Measurements from ENCODE around the gene GPR107.

Gene GPR107

GRCh38 chr9:130137081-130137640 is 83.5 kb downstream of the GPR107 start:
- DNase-seq (ENCODE audit: low read depth): no peak
- no peak overlapping the region for H3K4me3 ChIP-seq (ENCODE audit: low read depth, low read length)
- TF ChIP-seq, protein P1, sequence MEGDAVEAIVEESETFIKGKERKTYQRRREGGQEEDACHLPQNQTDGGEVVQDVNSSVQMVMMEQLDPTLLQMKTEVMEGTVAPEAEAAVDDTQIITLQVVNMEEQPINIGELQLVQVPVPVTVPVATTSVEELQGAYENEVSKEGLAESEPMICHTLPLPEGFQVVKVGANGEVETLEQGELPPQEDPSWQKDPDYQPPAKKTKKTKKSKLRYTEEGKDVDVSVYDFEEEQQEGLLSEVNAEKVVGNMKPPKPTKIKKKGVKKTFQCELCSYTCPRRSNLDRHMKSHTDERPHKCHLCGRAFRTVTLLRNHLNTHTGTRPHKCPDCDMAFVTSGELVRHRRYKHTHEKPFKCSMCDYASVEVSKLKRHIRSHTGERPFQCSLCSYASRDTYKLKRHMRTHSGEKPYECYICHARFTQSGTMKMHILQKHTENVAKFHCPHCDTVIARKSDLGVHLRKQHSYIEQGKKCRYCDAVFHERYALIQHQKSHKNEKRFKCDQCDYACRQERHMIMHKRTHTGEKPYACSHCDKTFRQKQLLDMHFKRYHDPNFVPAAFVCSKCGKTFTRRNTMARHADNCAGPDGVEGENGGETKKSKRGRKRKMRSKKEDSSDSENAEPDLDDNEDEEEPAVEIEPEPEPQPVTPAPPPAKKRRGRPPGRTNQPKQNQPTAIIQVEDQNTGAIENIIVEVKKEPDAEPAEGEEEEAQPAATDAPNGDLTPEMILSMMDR (IDR thresholded peaks at IDR 0.05; ENCODE audit: low read depth, low read length, missing control alignments): no peak

DNA sequence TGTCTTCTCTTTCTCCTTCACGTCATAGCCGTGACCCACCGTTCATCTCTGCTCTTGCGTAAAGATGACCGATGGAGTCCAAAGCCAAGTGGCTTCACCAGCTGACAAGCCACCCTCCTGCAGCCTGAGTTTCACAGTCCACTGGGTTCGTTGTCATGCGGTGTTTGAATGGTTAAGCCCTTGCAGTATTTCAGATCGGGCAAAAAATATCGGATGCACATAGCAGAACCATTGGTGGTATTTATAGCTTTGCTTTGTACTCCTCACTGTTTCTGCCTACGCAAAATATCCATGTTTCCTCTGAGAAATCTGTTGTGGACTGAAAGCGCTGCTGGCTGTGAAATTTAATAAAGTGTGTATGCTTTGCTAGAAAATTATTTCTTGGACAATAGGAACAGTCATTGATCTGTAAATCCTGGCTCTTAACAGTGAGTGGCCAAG is 84.0 kb downstream of the GPR107 start:
- TF ChIP-seq, protein P1 (IDR thresholded peaks at IDR 0.05; ENCODE audit: low read depth, low read length, missing control alignments): no peak
- no peak overlapping the region for H3K4me3 ChIP-seq (ENCODE audit: low read depth, low read length)
- no peak for DNase-seq (ENCODE audit: low read depth)

GRCh38 chr9:130138171-130138653 is 84.5 kb downstream of the GPR107 start:
- TF ChIP-seq, protein P1 (IDR thresholded peaks at IDR 0.05; ENCODE audit: low read depth, low read length, missing control alignments): no peak
- DNase-seq (ENCODE audit: low read depth): no peak
- no peak overlapping the region for H3K4me3 ChIP-seq (ENCODE audit: low read depth, low read length)

DNA sequence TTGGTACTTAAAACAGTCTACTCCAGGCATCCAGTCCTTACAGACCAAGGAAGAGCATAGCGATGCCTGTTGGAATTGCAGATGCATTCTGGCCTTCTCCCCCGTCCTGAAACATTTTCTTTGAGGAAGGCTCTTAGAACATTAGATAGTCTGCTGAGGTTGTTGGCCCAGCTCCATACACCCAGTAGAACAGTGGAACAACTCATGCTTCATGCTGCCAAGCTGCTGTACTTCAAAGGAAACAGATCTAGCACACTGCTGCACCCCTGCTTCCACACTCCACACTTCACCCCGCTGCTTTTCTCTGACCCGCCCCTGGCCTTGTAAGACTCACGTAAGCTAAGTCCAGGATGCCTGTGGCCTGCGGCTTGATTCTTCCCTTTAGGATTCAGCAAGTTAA is 85.1 kb downstream of the GPR107 start:
- no peak for DNase-seq (ENCODE audit: low read depth)
- no peak overlapping the region for H3K4me3 ChIP-seq (ENCODE audit: low read depth, low read length)
- TF ChIP-seq, protein P1 (IDR thresholded peaks at IDR 0.05; ENCODE audit: low read depth, low read length, missing control alignments): no peak

DNA sequence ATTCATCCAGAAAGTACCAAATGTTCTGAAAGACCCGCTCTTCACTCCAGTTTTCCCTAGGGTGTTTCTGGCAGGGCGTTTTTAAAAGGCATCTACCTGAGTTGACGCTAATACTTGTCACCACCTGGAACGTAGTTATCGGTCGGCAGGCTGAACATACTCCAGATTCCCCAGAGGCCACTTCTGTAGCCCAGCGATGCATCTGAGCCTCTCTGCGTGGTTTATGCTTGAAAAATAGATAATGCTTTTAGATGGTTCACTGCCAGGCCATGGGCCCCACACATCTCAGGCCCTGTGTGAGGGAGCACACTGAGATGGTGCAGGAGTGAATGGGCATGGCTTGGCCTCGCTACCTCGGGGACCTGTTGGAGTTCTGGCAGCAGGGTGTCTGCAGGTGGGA is 85.5 kb downstream of the GPR107 start:
- DNase-seq (ENCODE audit: low read depth): no peak
- no peak overlapping the region for H3K4me3 ChIP-seq (ENCODE audit: low read depth, low read length)
- TF ChIP-seq, protein P1 (IDR thresholded peaks at IDR 0.05; ENCODE audit: low read depth, low read length, missing control alignments): no peak

DNA sequence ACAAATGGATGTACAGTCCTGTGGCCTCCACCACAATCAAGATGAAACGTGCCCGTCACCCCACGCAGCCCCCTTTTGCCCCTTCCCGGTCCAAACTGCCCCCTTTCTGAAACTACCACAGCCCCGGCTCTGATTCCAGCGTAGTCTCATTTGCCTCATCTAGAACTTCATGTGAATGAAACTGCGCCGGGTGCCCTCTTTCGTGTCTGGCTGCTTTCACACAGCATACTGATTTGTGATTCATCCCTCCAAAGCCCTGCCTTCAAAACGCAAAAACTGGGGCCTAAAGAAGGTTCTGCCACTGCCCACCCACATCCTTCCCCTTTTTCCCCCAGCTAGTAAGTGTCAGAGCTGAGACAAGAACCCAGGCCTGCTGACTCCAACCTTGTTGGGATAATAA is 87.0 kb downstream of the GPR107 start:
- no peak overlapping the region for H3K4me3 ChIP-seq (ENCODE audit: low read depth, low read length)
- no peak for DNase-seq (ENCODE audit: low read depth)
- TF ChIP-seq, protein P1 (IDR thresholded peaks at IDR 0.05; ENCODE audit: low read depth, low read length, missing control alignments): no peak

GRCh38 chr9:130142056-130142455 is 88.3 kb downstream of the GPR107 start:
- no peak for DNase-seq (ENCODE audit: low read depth)

More at GRCh38 chr9:130142056-130142455, 88.3 kb downstream of the GPR107 start:
- H3K4me3 ChIP-seq (ENCODE audit: low read depth, low read length): no peak overlapping the region
- TF ChIP-seq, protein P1 (IDR thresholded peaks at IDR 0.05; ENCODE audit: low read depth, low read length, missing control alignments): no peak

All from GM12864 (cell line).